Stimulated activated CD4-positive, alpha-beta T cell treated with anti-CD3 and anti-CD28 coated beads, TNF-alpha, amount 100 ng/mL, for 48 hours (primary cell): ENCODE data around the gene ORAI3.

ENCODE experiments used
- DNase-seq, 3 donors: peaks; one replicate each; pipeline ENCODE4 v3.0.0-alpha.2; 2020; ENCODE audit warnings: low read depth in 3 of 3

Gene ORAI3

GRCh38 chr16:30948667-30949649 is at the start of gene ORAI3:
Gene ORAI3 (plus strand): TSS chr16:30949068. CDS start chr16:30949290, 222 bp downstream.
- DNase-seq = no peak

GRCh38 chr16:30899794-30900193 is 49.1 kb upstream of the ORAI3 start:
- DNase-seq = no peak

GRCh38 chr16:30900588-30900987 is 48.3 kb upstream of the ORAI3 start:
- no peak for DNase-seq

- no peak for DNase-seq
Observed at GRCh38 chr16:30901201-30902028, 47.5 kb upstream of the ORAI3 start.

GRCh38 chr16:30902029-30902972 is 46.6 kb upstream of the ORAI3 start:
- no peak for DNase-seq

GRCh38 chr16:30903002-30903401 is 45.9 kb upstream of the ORAI3 start:
- no peak for DNase-seq

- no peak for DNase-seq
Observed at GRCh38 chr16:30903596-30903995, 45.3 kb upstream of the ORAI3 start.

GRCh38 chr16:30904114-30904780 is 44.6 kb upstream of the ORAI3 start:
- DNase-seq = no peak

- DNase-seq = no peak
Observed at GRCh38 chr16:30907064-30907463, 41.8 kb upstream of the ORAI3 start.

GRCh38 chr16:30910427-30911029 is 38.3 kb upstream of the ORAI3 start:
- no peak for DNase-seq

- DNase-seq = no peak
Observed at GRCh38 chr16:30912794-30913412, 36.0 kb upstream of the ORAI3 start.

- DNase-seq = no peak
Observed at GRCh38 chr16:30914830-30915229, 34.0 kb upstream of the ORAI3 start.

- DNase-seq = no peak
Observed at GRCh38 chr16:30918614-30919013, 30.3 kb upstream of the ORAI3 start.

- no peak for DNase-seq
Observed at GRCh38 chr16:30920891-30921290, 28.0 kb upstream of the ORAI3 start.

- no peak for DNase-seq
Observed at GRCh38 chr16:30921459-30921747, 27.5 kb upstream of the ORAI3 start.

- peak; percentile 74 to 89 (median 76) for DNase-seq
Observed at GRCh38 chr16:30921748-30922419, 27.0 kb upstream of the ORAI3 start.

GRCh38 chr16:30922420-30922959 is 26.4 kb upstream of the ORAI3 start:
- DNase-seq = peak; percentile 98 to 100 (median 99)

- DNase-seq = peak; percentile 93 to 95 (median 95)
Observed at GRCh38 chr16:30922960-30923535, 25.8 kb upstream of the ORAI3 start.

GRCh38 chr16:30923554-30924075 is 25.3 kb upstream of the ORAI3 start, which contains the start of gene FBXL19:
Gene FBXL19 (plus strand): TSS chr16:30923572. CDS start chr16:30925755, 2,183 bp downstream.
- DNase-seq = no peak
